Endodermal cell (in vitro differentiated cells): Measurements from ENCODE around the gene TUBB8. TPM values are rescaled to one million over a fixed set of nuclear protein-coding genes. Genes with fewer than 3 reads are reported as not detected.

Source experiments
- DNase-seq: peaks from one replicate; pipeline ENCODE4 v3.0.0-alpha.2; 2017
- H3K27ac ChIP-seq: 2 replicates; pipeline ENCODE4 v1.5.1; 2013; ENCODE audit warnings: mild to moderate bottlenecking, low read depth, low read length, moderate library complexity
- H3K27me3 ChIP-seq: 2 replicates; pipeline ENCODE4 v1.6.1; 2013; ENCODE audit warnings: mild to moderate bottlenecking, low read length, moderate library complexity; ENCODE audit not compliant: insufficient read depth, control insufficient read depth, poor library complexity, severe bottlenecking
- H3K36me3 ChIP-seq: 2 replicates; pipeline ENCODE4 v1.7.0; 2013; ENCODE audit warnings: mild to moderate bottlenecking, low read length, moderate library complexity; ENCODE audit not compliant: control insufficient read depth, insufficient read depth
- H3K4me1 ChIP-seq: one replicate; pipeline ENCODE4 v1.7.0; 2013; ENCODE audit warnings: low read length; ENCODE audit not compliant: control insufficient read depth, insufficient read depth
- H3K4me3 ChIP-seq: 2 replicates; pipeline ENCODE4 v1.5.1; 2013; ENCODE audit warnings: mild to moderate bottlenecking, low read length, moderate library complexity
- H3K9ac ChIP-seq: 2 replicates; pipeline ENCODE4 v1.6.1; 2013; ENCODE audit warnings: mild to moderate bottlenecking, low read length, moderate library complexity; ENCODE audit not compliant: poor library complexity, severe bottlenecking; ENCODE audit errors: extremely low read depth
- H3K9me3 ChIP-seq: 2 replicates; pipeline ENCODE4 v1.6.1; 2013; ENCODE audit warnings: mild to moderate bottlenecking, low read length, moderate library complexity; ENCODE audit not compliant: control insufficient read depth
- H3K27ac Mint-ChIP-seq: 2 replicates; pipeline ENCODE4 v1.8.0; 2020; ENCODE audit warnings: mixed read lengths
- H3K27me3 Mint-ChIP-seq: 2 replicates; pipeline ENCODE4 v1.8.0; 2021; ENCODE audit warnings: mild to moderate bottlenecking, mixed read lengths; ENCODE audit not compliant: insufficient read depth
- H3K36me3 Mint-ChIP-seq: 2 replicates; pipeline ENCODE4 v1.8.0; 2020; ENCODE audit warnings: low read depth, mixed read lengths
- H3K4me1 Mint-ChIP-seq: 2 replicates; pipeline ENCODE4 v1.8.0; 2020; ENCODE audit warnings: mixed read lengths
- H3K4me3 Mint-ChIP-seq: 2 replicates; pipeline ENCODE4 v1.8.0; 2020; ENCODE audit warnings: mild to moderate bottlenecking, moderate library complexity, mixed read lengths
- H3K9me3 Mint-ChIP-seq: 2 replicates; pipeline ENCODE4 v1.8.0; 2020; ENCODE audit warnings: mild to moderate bottlenecking, mixed read lengths
- CTCF ChIP-seq: fragments of 200-600 bp; sonication (generic); conservative IDR thresholded peaks from 2 replicates; pipeline ENCODE4 v1.5.0; 2021; ENCODE audit warnings: antibody characterized with exemption, mild to moderate bottlenecking
- WGBS, 2 experiments: methylation state at CpG; one replicate each; pipeline versions ENCODE4 v1.1.5 to v1.1.7; 2013; ENCODE audit warnings: missing lambda C conversion rate in 2 of 2, mixed read lengths in 1 of 2; ENCODE audit not compliant: insufficient coverage in 1 of 2, insufficient read length in 1 of 2; 5-methylcytosine and 5-hydroxymethylcytosine counted together
- total RNA-seq, 2 donors: library from RNA; stranded (reverse); fragmentation: NEBNext Ultra II Directional in 1 of 2; extraction: Animal tissue kit (Norgen Biotek cat#: 25700) in 1 of 2; gene quantifications; 2 replicates in 1 of 2; 3 replicates in 1 of 2; pipeline ENCODE4 v1.2.1, GENCODE V29; 2021

TUBB8 gene
- total RNA-seq, 2 donors from 2014 or later, result 0.90 to 1.9 TPM

- Histone ChIP-seq H3K36me3 (no peaks in the 10 kb centered on the region), H3K4me3 (no peak overlapping the region), H3K27me3 (no peaks in the 10 kb centered on the region), H3K9ac (no peak overlapping the region), H3K9me3 (no peaks in the 10 kb centered on the region), H3K4me1 (no peaks in the 10 kb centered on the region), H3K27ac (no peak overlapping the region)
- 60 to 90% methylated on average over 2 to 4 of the region's 4 CpGs for WGBS, 2 experiments
- no peak overlapping the region for H3K27ac Mint-ChIP-seq
- H3K27me3 Mint-ChIP-seq, result peaks cover 23% of the 10 kb centered on the region
- H3K9me3 Mint-ChIP-seq, result no peaks in the 10 kb centered on the region
- no peaks in the 10 kb centered on the region for H3K36me3 Mint-ChIP-seq
- peaks cover 4% of the 10 kb centered on the region for H3K4me1 Mint-ChIP-seq
- no peak for TF ChIP-seq CTCF
- no peak overlapping the region for H3K4me3 Mint-ChIP-seq
- no peak for DNase-seq
Measured at GRCh38 chr10:88253-88652, 39.2 kb upstream of the TUBB8 start.

GRCh38 chr10:87177-88080, 38.3 kb upstream of the TUBB8 start:
- WGBS, 2 experiments, result 80 to 91% methylated on average over 10 to 19 of the region's 19 CpGs

GRCh38 chr10:86031-86430, 36.9 kb upstream of the TUBB8 start:
- 83 to 90% methylated on average over 6 to 8 of the region's 10 CpGs for WGBS, 2 experiments
- no peaks in the 10 kb centered on the region for H3K9me3 Mint-ChIP-seq
- no peak overlapping the region for H3K4me3 Mint-ChIP-seq

More at GRCh38 chr10:87177-88080, 38.3 kb upstream of the TUBB8 start:
- H3K4me3 Mint-ChIP-seq, result no peak overlapping the region
- TF ChIP-seq CTCF, result no peak
- H3K27me3 ChIP-seq, result no peaks in the 10 kb centered on the region
- no peak overlapping the region for H3K9ac ChIP-seq
- DNase-seq, result no peak
- no peaks in the 10 kb centered on the region for H3K9me3 Mint-ChIP-seq
- no peaks in the 10 kb centered on the region for H3K36me3 ChIP-seq
- H3K27me3 Mint-ChIP-seq, result peaks cover 27% of the 10 kb centered on the region
- peaks cover 4% of the 10 kb centered on the region for H3K4me1 Mint-ChIP-seq
- no peak overlapping the region for H3K27ac Mint-ChIP-seq
- H3K4me1 ChIP-seq, result no peaks in the 10 kb centered on the region
- no peak overlapping the region for H3K27ac ChIP-seq
- no peaks in the 10 kb centered on the region for H3K9me3 ChIP-seq
- H3K36me3 Mint-ChIP-seq, result no peaks in the 10 kb centered on the region
- no peak overlapping the region for H3K4me3 ChIP-seq

More at GRCh38 chr10:86031-86430, 36.9 kb upstream of the TUBB8 start:
- no peak for TF ChIP-seq CTCF
- H3K27ac ChIP-seq, result no peak overlapping the region
- no peaks in the 10 kb centered on the region for H3K27me3 ChIP-seq
- Mint-ChIP-seq H3K4me1 (peaks cover 4% of the 10 kb centered on the region), H3K36me3 (no peaks in the 10 kb centered on the region), H3K27me3 (peaks cover 31% of the 10 kb centered on the region), H3K27ac (no peak overlapping the region)
- no peaks in the 10 kb centered on the region for H3K4me1 ChIP-seq
- H3K4me3 ChIP-seq, result no peak overlapping the region
- DNase-seq, result no peak
- no peaks in the 10 kb centered on the region for H3K9me3 ChIP-seq
- H3K9ac ChIP-seq, result no peak overlapping the region
- no peaks in the 10 kb centered on the region for H3K36me3 ChIP-seq
